Adrenal gland (tissue), 5 donors: Measurements from ENCODE around the gene LSAMP.

Source experiments
- CTCF ChIP-seq, 6 experiments: fragments of 450-650 bp in 4 of 6; fragments of 200-600 bp in 2 of 6; sonication (generic) in 1 of 6; IDR thresholded peaks; 1 replicate in 5 of 6; 2 replicates in 1 of 6; pipeline versions ENCODE4 v1.5.1 to v1.8.0; 2016 to 2021; ENCODE audit warnings: antibody characterized with exemption in 6 of 6, mild to moderate bottlenecking in 2 of 6, moderate library complexity in 1 of 6
- POLR2A ChIP-seq, 2 donors: fragments of 450-650 bp; IDR thresholded peaks; one replicate each; pipeline ENCODE4 v1.6.1; 2017; ENCODE audit warnings: antibody characterized with exemption in 2 of 2, mild to moderate bottlenecking in 2 of 2, moderate library complexity in 1 of 2
- donor health status: DM: no; HTN: no; CAD: no.

GRCh38 chr3:115792206-115792955 is 652.9 kb downstream of the LSAMP start:
- TF ChIP-seq CTCF (IDR thresholded peaks at IDR 0.05) (no peak), POLR2A (IDR thresholded peaks at IDR 0.05) (no peak)
